NCI-H1092 (cell line): ENCODE data around the gene OR13C2.
"Not testable (repeated sequence)": the region's sequence is repeated elsewhere in the genome, so short reads cannot be mapped to it uniquely, and the experiment has no call there.

Experiments used
- DNase-seq: peaks from one replicate; lab custom pipeline; 2025; lab: John Stamatoyannopoulos, UW

The OR13C2 gene

GRCh38 chr9:104605527-104605926 lies at the start of gene OR13C2:
Gene OR13C2 (minus strand): TSS chr9:104605627. CDS start chr9:104605627, 0 bp downstream.
- not testable (repeated sequence) for DNase-seq

GRCh38 chr9:104635456-104635855 lies 30.0 kb upstream of the OR13C2 start:
- DNase-seq: no peak

- no peak for DNase-seq
These were observed 28.6 kb upstream of the OR13C2 start for GRCh38 chr9:104633976-104634520.

GRCh38 chr9:104625964-104626363 lies 20.5 kb upstream of the OR13C2 start:
- DNase-seq: not testable (repeated sequence)

- DNase-seq: no peak
These were observed 12.7 kb upstream of the OR13C2 start, which contains the start of gene OR13C9 for GRCh38 chr9:104618104-104618503. Gene OR13C9 (minus strand): TSS chr9:104618204. CDS start chr9:104618204, 0 bp downstream.

GRCh38 chr9:104617418-104617817 lies 12.0 kb upstream of the OR13C2 start:
- DNase-seq: no peak

GRCh38 chr9:104611213-104611612 lies 5.8 kb upstream of the OR13C2 start:
- no peak for DNase-seq

GRCh38 chr9:104608336-104608735 lies 2.9 kb upstream of the OR13C2 start:
- no peak for DNase-seq

- no peak for DNase-seq
These were observed 725 bp upstream of the OR13C2 start for GRCh38 chr9:104606152-104606551.

- no peak for DNase-seq
These were observed 626 bp downstream of the OR13C2 start for GRCh38 chr9:104604801-104605200.

GRCh38 chr9:104599313-104599712 lies 6.1 kb downstream of the OR13C2 start, which contains the start of gene OR13C5:
Gene OR13C5 (minus strand): TSS chr9:104599413. CDS start chr9:104599413, 0 bp downstream.
- not testable (repeated sequence) for DNase-seq

- DNase-seq: not testable (repeated sequence)
These were observed 6.7 kb downstream of the OR13C2 start for GRCh38 chr9:104598749-104599148.

- DNase-seq: no peak
These were observed 15.8 kb downstream of the OR13C2 start for GRCh38 chr9:104589626-104590025.

- DNase-seq: no peak
These were observed 18.8 kb downstream of the OR13C2 start for GRCh38 chr9:104586496-104587180.

GRCh38 chr9:104580562-104580961 lies 24.9 kb downstream of the OR13C2 start:
- no peak for DNase-seq

- DNase-seq: no peak
These were observed 28.2 kb downstream of the OR13C2 start for GRCh38 chr9:104577263-104577662.

GRCh38 chr9:104575456-104575855 lies 30.0 kb downstream of the OR13C2 start:
- no peak for DNase-seq

GRCh38 chr9:104572612-104573011 lies 32.8 kb downstream of the OR13C2 start:
- no peak for DNase-seq

- DNase-seq: no peak
These were observed 36.6 kb downstream of the OR13C2 start, which contains the start of gene OR13C8 for GRCh38 chr9:104568868-104569267. Gene OR13C8 (plus strand): TSS chr9:104569168. CDS start chr9:104569168, 0 bp downstream.

- DNase-seq: no peak
These were observed 41.1 kb downstream of the OR13C2 start for GRCh38 chr9:104564358-104564757.

- no peak for DNase-seq
These were observed 48.4 kb downstream of the OR13C2 start for GRCh38 chr9:104556830-104557634.

GRCh38 chr9:104555521-104555920 lies 49.9 kb downstream of the OR13C2 start:
- DNase-seq: no peak
